Measurements from ENCODE around the gene RAMP2. TPM values are rescaled to one million over a fixed set of nuclear protein-coding genes. Genes with fewer than 3 reads are reported as not detected.

The RAMP2 gene
- total and polyA plus RNA-seq, 2 of the 13 experiments (the other 11 are each of a cell fraction or from before 2014, with no cell fraction given): 1.4 to 5.2 TPM

- TF ChIP-seq POLR2A (IDR thresholded peaks at IDR 0.05; ENCODE audit: insufficient read depth in 1 of 2, low read depth in 2 of 2, low read length in 2 of 2): peak; percentile 81 to 96
- peak; percentile 20; the same call in 1 of the 2 replicates for TF ChIP-seq ZNF205 (CRISPR knock-in tag; IDR thresholded peaks at IDR 0.05)
- TF ChIP-seq ZNF749 (CRISPR knock-in tag; IDR thresholded peaks at IDR 0.05; ENCODE audit: borderline replicate concordance): no peak
- no peak for TF ChIP-seq FOXP1 (IDR thresholded peaks at IDR 0.05)
- TF ChIP-seq FOXP1 (CRISPR knock-in tag; IDR thresholded peaks at IDR 0.05): 0 out of 2 replicates have a peak, but pooled peaks have one; percentile 27
- TF ChIP-seq, protein P1, sequence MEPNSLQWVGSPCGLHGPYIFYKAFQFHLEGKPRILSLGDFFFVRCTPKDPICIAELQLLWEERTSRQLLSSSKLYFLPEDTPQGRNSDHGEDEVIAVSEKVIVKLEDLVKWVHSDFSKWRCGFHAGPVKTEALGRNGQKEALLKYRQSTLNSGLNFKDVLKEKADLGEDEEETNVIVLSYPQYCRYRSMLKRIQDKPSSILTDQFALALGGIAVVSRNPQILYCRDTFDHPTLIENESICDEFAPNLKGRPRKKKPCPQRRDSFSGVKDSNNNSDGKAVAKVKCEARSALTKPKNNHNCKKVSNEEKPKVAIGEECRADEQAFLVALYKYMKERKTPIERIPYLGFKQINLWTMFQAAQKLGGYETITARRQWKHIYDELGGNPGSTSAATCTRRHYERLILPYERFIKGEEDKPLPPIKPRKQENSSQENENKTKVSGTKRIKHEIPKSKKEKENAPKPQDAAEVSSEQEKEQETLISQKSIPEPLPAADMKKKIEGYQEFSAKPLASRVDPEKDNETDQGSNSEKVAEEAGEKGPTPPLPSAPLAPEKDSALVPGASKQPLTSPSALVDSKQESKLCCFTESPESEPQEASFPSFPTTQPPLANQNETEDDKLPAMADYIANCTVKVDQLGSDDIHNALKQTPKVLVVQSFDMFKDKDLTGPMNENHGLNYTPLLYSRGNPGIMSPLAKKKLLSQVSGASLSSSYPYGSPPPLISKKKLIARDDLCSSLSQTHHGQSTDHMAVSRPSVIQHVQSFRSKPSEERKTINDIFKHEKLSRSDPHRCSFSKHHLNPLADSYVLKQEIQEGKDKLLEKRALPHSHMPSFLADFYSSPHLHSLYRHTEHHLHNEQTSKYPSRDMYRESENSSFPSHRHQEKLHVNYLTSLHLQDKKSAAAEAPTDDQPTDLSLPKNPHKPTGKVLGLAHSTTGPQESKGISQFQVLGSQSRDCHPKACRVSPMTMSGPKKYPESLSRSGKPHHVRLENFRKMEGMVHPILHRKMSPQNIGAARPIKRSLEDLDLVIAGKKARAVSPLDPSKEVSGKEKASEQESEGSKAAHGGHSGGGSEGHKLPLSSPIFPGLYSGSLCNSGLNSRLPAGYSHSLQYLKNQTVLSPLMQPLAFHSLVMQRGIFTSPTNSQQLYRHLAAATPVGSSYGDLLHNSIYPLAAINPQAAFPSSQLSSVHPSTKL (CRISPR knock-in tag; IDR thresholded peaks at IDR 0.05): 0 out of 2 replicates have a peak, but pooled peaks have one; percentile 11
- TF ChIP-seq, protein P2, sequence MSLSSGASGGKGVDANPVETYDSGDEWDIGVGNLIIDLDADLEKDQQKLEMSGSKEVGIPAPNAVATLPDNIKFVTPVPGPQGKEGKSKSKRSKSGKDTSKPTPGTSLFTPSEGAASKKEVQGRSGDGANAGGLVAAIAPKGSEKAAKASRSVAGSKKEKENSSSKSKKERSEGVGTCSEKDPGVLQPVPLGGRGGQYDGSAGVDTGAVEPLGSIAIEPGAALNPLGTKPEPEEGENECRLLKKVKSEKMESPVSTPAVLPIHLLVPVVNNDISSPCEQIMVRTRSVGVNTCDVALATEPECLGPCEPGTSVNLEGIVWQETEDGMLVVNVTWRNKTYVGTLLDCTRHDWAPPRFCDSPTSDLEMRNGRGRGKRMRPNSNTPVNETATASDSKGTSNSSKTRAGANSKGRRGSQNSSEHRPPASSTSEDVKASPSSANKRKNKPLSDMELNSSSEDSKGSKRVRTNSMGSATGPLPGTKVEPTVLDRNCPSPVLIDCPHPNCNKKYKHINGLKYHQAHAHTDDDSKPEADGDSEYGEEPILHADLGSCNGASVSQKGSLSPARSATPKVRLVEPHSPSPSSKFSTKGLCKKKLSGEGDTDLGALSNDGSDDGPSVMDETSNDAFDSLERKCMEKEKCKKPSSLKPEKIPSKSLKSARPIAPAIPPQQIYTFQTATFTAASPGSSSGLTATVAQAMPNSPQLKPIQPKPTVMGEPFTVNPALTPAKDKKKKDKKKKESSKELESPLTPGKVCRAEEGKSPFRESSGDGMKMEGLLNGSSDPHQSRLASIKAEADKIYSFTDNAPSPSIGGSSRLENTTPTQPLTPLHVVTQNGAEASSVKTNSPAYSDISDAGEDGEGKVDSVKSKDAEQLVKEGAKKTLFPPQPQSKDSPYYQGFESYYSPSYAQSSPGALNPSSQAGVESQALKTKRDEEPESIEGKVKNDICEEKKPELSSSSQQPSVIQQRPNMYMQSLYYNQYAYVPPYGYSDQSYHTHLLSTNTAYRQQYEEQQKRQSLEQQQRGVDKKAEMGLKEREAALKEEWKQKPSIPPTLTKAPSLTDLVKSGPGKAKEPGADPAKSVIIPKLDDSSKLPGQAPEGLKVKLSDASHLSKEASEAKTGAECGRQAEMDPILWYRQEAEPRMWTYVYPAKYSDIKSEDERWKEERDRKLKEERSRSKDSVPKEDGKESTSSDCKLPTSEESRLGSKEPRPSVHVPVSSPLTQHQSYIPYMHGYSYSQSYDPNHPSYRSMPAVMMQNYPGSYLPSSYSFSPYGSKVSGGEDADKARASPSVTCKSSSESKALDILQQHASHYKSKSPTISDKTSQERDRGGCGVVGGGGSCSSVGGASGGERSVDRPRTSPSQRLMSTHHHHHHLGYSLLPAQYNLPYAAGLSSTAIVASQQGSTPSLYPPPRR (CRISPR knock-in tag; IDR thresholded peaks at IDR 0.05; ENCODE audit: borderline replicate concordance): peak; percentile 45; the same call in 1 of the 2 replicates
- no peak for TF ChIP-seq GTF2F1 (IDR thresholded peaks at IDR 0.05; ENCODE audit: low read length)
- TF ChIP-seq SAP130 (CRISPR knock-in tag; IDR thresholded peaks at IDR 0.05; ENCODE audit: low read depth): peak; percentile 73
- TF ChIP-seq GFI1 (CRISPR knock-in tag; IDR thresholded peaks at IDR 0.05; ENCODE audit: borderline replicate concordance): no peak
- TF ChIP-seq ZNF567 (CRISPR knock-in tag; IDR thresholded peaks at IDR 0.05; ENCODE audit: borderline replicate concordance): peak; percentile 69; the same call in 1 of the 2 replicates
- TF ChIP-seq, protein P3, sequence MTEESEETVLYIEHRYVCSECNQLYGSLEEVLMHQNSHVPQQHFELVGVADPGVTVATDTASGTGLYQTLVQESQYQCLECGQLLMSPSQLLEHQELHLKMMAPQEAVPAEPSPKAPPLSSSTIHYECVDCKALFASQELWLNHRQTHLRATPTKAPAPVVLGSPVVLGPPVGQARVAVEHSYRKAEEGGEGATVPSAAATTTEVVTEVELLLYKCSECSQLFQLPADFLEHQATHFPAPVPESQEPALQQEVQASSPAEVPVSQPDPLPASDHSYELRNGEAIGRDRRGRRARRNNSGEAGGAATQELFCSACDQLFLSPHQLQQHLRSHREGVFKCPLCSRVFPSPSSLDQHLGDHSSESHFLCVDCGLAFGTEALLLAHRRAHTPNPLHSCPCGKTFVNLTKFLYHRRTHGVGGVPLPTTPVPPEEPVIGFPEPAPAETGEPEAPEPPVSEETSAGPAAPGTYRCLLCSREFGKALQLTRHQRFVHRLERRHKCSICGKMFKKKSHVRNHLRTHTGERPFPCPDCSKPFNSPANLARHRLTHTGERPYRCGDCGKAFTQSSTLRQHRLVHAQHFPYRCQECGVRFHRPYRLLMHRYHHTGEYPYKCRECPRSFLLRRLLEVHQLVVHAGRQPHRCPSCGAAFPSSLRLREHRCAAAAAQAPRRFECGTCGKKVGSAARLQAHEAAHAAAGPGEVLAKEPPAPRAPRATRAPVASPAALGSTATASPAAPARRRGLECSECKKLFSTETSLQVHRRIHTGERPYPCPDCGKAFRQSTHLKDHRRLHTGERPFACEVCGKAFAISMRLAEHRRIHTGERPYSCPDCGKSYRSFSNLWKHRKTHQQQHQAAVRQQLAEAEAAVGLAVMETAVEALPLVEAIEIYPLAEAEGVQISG (CRISPR knock-in tag; IDR thresholded peaks at IDR 0.05): peak; percentile 32
- TF ChIP-seq DR1 (CRISPR knock-in tag; IDR thresholded peaks at IDR 0.05): 0 out of 2 replicates have a peak, but pooled peaks have one; percentile 49
- TF ChIP-seq, protein P4, sequence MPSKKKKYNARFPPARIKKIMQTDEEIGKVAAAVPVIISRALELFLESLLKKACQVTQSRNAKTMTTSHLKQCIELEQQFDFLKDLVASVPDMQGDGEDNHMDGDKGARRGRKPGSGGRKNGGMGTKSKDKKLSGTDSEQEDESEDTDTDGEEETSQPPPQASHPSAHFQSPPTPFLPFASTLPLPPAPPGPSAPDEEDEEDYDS (CRISPR knock-in tag; IDR thresholded peaks at IDR 0.05): peak; percentile 84
- peak; percentile 51; the same call in 1 of the 2 replicates for TF ChIP-seq RXRB (CRISPR knock-in tag; IDR thresholded peaks at IDR 0.05; ENCODE audit: borderline replicate concordance)
- TF ChIP-seq PCBP2 (optimal IDR thresholded peaks at IDR 0.05; ENCODE audit: low read depth, low read length, poor library complexity, severe bottlenecking): no peak
- TF ChIP-seq MED1 (CRISPR knock-in tag; IDR thresholded peaks at IDR 0.05): peak; percentile 57
Measured at GRCh38 chr17:42797067-42798007, 36.3 kb downstream of the RAMP2 start (continued).
